IMR-90 (cell line): ENCODE results near the gene RNFT2. TPM values are rescaled to one million over a fixed set of nuclear protein-coding genes. Genes with fewer than 3 reads are reported as not detected.
A peak's percentile ranks its signal among the peaks of the same experiment; 100 is the strongest.

Source experiments
- ATAC-seq: fragments of 200-7000 bp; cut with Tn5 transposase; 2 replicates; pipeline ENCODE4 v1.9.1; 2020; ENCODE audit warnings: low read depth, mild to moderate bottlenecking, moderate library complexity
- BruUV-seq: library from RNA; stranded (reverse); fragments of 400-500 nt; replicated peaks from 2 replicates; lab custom pipeline; 2021; lab: Mats Ljungman, UMichigan
- CTCF ChIA-PET: fragments of 300-600 bp; formaldehyde crosslinking; extraction: SDS; loops from one replicate; lab custom pipeline; 2021; ENCODE audit warnings: antibody characterized with exemption; lab: Yijun Ruan, JAX
- POLR2A ChIA-PET: fragments of 300-600 bp; sonication (Branson Sonifier 250); formaldehyde crosslinking; loops from one replicate; lab custom pipeline; 2022; ENCODE audit warnings: antibody characterized with exemption; ENCODE audit not compliant: unreplicated experiment; lab: Charles Lee
- DNase-seq: peaks from one replicate; pipeline ENCODE4 v3.0.0; 2013
- H2AFZ ChIP-seq: replicated peaks from 2 replicates; pipeline ENCODE3; 2013; ENCODE audit warnings: low read length, mild to moderate bottlenecking; ENCODE audit not compliant: poor library complexity
- H2AK5ac ChIP-seq: 2 replicates; pipeline ENCODE4 v1.6.1; 2013; ENCODE audit warnings: low read depth, low read length, inconsistent platforms
- H2AK9ac ChIP-seq: replicated peaks from 2 replicates; pipeline ENCODE3; 2013; ENCODE audit warnings: mild to moderate bottlenecking, low read depth, low read length, moderate library complexity; ENCODE audit not compliant: poor library complexity
- H2BK120ac ChIP-seq: 2 replicates; pipeline ENCODE4 v1.6.1; 2013; ENCODE audit warnings: low read depth, low read length, inconsistent platforms
- H2BK15ac ChIP-seq: 3 replicates; pipeline ENCODE4 v1.6.1; 2013; ENCODE audit warnings: low read depth, low read length, inconsistent platforms
- H2BK20ac ChIP-seq: 2 replicates; pipeline ENCODE4 v1.6.1; 2013; ENCODE audit warnings: low read depth, mild to moderate bottlenecking, inconsistent platforms, low read length, moderate library complexity
- H2BK5ac ChIP-seq: 2 replicates; pipeline ENCODE4 v1.6.1; 2013; ENCODE audit warnings: mild to moderate bottlenecking, low read depth, low read length, inconsistent platforms; ENCODE audit not compliant: poor library complexity, severe bottlenecking
- H3K14ac ChIP-seq: replicated peaks from 2 replicates; pipeline ENCODE4 v1.6.1; 2013; ENCODE audit warnings: low read depth, low read length, inconsistent platforms
- H3K18ac ChIP-seq: 2 replicates; pipeline ENCODE4 v1.6.1; 2013; ENCODE audit warnings: low read depth, low read length, control low read depth
- H3K23ac ChIP-seq: 2 replicates; pipeline ENCODE4 v1.6.1; 2013; ENCODE audit warnings: low read depth, low read length, inconsistent platforms
- H3K27ac ChIP-seq: 2 replicates; pipeline ENCODE4 v1.5.1; 2013; ENCODE audit warnings: mild to moderate bottlenecking, control low read depth, low read length; ENCODE audit not compliant: insufficient read depth
- H3K27me3 ChIP-seq: 2 replicates; pipeline ENCODE4 v1.6.1; 2013; ENCODE audit warnings: low read length; ENCODE audit not compliant: control insufficient read depth, insufficient read depth
- H3K36me3 ChIP-seq: 2 replicates; pipeline ENCODE4 v1.6.1; 2013; ENCODE audit warnings: low read length, mixed read lengths; ENCODE audit not compliant: control insufficient read depth, insufficient read depth
- H3K4ac ChIP-seq: 2 replicates; pipeline ENCODE4 v1.6.1; 2013; ENCODE audit warnings: low read depth, low read length, inconsistent platforms
- H3K4me1 ChIP-seq: 2 replicates; pipeline ENCODE4 v1.6.1; 2013; ENCODE audit warnings: low read length, mixed read lengths; ENCODE audit not compliant: control insufficient read depth, insufficient read depth
- H3K4me2 ChIP-seq: 2 replicates; pipeline ENCODE4 v1.6.1; 2013; ENCODE audit warnings: low read depth, mild to moderate bottlenecking, control low read depth, low read length, moderate library complexity
- H3K4me3 ChIP-seq: 2 replicates; pipeline ENCODE4 v1.5.1; 2013; ENCODE audit warnings: low read depth, mild to moderate bottlenecking, control low read depth, low read length, moderate library complexity; ENCODE audit not compliant: insufficient read depth
- H3K56ac ChIP-seq: 2 replicates; pipeline ENCODE4 v1.6.1; 2013; ENCODE audit warnings: low read length, inconsistent platforms; ENCODE audit not compliant: insufficient read depth; ENCODE audit errors: extremely low read depth
- H3K79me1 ChIP-seq, 2 experiments: 2 replicates each; pipeline ENCODE4 v1.6.1; 2013; ENCODE audit warnings: low read length in 2 of 2, inconsistent platforms in 1 of 2, low read depth in 1 of 2
- H3K9ac ChIP-seq: 2 replicates; pipeline ENCODE4 v1.6.1; 2013; ENCODE audit warnings: low read depth, low read length, control low read depth
- H3K9me1 ChIP-seq: 2 replicates; pipeline ENCODE4 v1.6.1; 2013; ENCODE audit warnings: low read length, inconsistent platforms; ENCODE audit not compliant: insufficient read depth
- H3K9me3 ChIP-seq: 2 replicates; pipeline ENCODE4 v1.6.1; 2013; ENCODE audit warnings: low read length; ENCODE audit not compliant: control insufficient read depth, insufficient read depth
- H4K20me1 ChIP-seq: 2 replicates; pipeline ENCODE4 v1.6.1; 2013; ENCODE audit warnings: low read length, inconsistent platforms; ENCODE audit not compliant: insufficient read depth
- H4K5ac ChIP-seq: 2 replicates; pipeline ENCODE4 v1.6.1; 2013; ENCODE audit warnings: mild to moderate bottlenecking, low read depth, low read length, control low read depth
- H4K8ac ChIP-seq, 2 experiments: 2 replicates each; pipeline ENCODE4 v1.6.1; 2013; ENCODE audit warnings: low read depth in 2 of 2, low read length in 2 of 2, control low read depth in 1 of 2, inconsistent platforms in 1 of 2
- H4K91ac ChIP-seq: 2 replicates; pipeline ENCODE4 v1.6.1; 2013; ENCODE audit warnings: low read depth, low read length, inconsistent platforms; ENCODE audit not compliant: insufficient read depth
- CEBPB ChIP-seq: IDR thresholded peaks from 2 replicates; pipeline ENCODE4 v1.6.1; 2012; ENCODE audit warnings: low read depth, low read length, improper control_type of control experiment
- SMC3 ChIP-seq: fragments of 150-350 bp; IDR thresholded peaks from 2 replicates; pipeline ENCODE4 v1.6.1; 2016; ENCODE audit warnings: low read depth, mild to moderate bottlenecking, antibody characterized with exemption, low read length, moderate library complexity
- WGBS, 2 experiments: methylation state at CpG; one replicate each; pipeline versions ENCODE4 v1.1.5 to v1.1.7; 2013; ENCODE audit warnings: missing lambda C conversion rate in 2 of 2; ENCODE audit not compliant: insufficient read length in 1 of 2; ENCODE audit errors: extremely low coverage in 2 of 2; 5-methylcytosine and 5-hydroxymethylcytosine counted together
- dilution Hi-C: fragments of 300-500 bp; cut with HindIII; formaldehyde crosslinking; loops from one replicate; pipeline ENCODE4 v1.14.3; 2018; ENCODE audit warnings: low sequenced_read_pairs; ENCODE audit not compliant: unreplicated experiment
- in situ Hi-C: fragments of 300-500 bp; cut with MboI; formaldehyde crosslinking; loops from 3 replicates; pipeline ENCODE4 v1.14.3; 2019; ENCODE audit warnings: low sequenced_read_pairs, inconsistent platforms, mixed read lengths
- intact Hi-C: fragments of 100-400 bp; cut with micrococcal nuclease; formaldehyde crosslinking; loops from 2 replicates; pipeline ENCODE4 v1.10.0; 2022
- polyA plus RNA-seq, 3 experiments: library from polyadenylated mRNA; depleted of rRNA; stranded (reverse); fragments of >200 nt; gene quantifications; 2 replicates each; pipeline ENCODE4 v1.2.3, GENCODE V29; 2012; ENCODE audit warnings: low replicate concordance in 1 of 3
- total RNA-seq: library from RNA; depleted of rRNA; stranded (reverse); fragments of >200 nt; gene quantifications from 2 replicates; pipeline ENCODE4 v1.2.3, GENCODE V29; 2012

RNFT2 gene
- total and polyA plus RNA-seq, 2 of the 4 experiments (the other 2 are of a cell fraction): 1.6 to 2.3 TPM

GRCh38 chr12:116774020-116774419 lies 35.9 kb downstream of the RNFT2 start:
- Histone ChIP-seq H3K9ac (no peak overlapping the region), H4K5ac (no peak overlapping the region), H3K4me1 (no peaks in the 10 kb centered on the region), H2BK120ac (no peak overlapping the region), H3K9me1 (no peaks in the 10 kb centered on the region), H3K27ac (no peak overlapping the region), H3K9me3 (no peaks in the 10 kb centered on the region), H2BK5ac (no peak overlapping the region), H2BK15ac (no peak overlapping the region), H3K36me3 (no peaks in the 10 kb centered on the region), H3K79me1 (no peaks in the 10 kb centered on the region), H4K8ac (no peak overlapping the region), H3K23ac (no peak overlapping the region), H3K4me2 (no peak overlapping the region), H3K4me3 (no peak overlapping the region), H2AFZ (no peak overlapping the region), H3K14ac (no peak overlapping the region), H2AK9ac (no peak overlapping the region), H2AK5ac (no peak overlapping the region), H3K4ac (no peak overlapping the region), H4K91ac (no peak overlapping the region), H3K18ac (no peak overlapping the region), H2BK20ac (no peak overlapping the region), H4K20me1 (no peaks in the 10 kb centered on the region), H3K56ac (no peak overlapping the region), H3K27me3 (no peaks in the 10 kb centered on the region)
- intact Hi-C loops (no loop called here), dilution Hi-C loops (no loop called here), in situ Hi-C loops (no loop called here)
- BruUV-seq: no TSS peak
- 100% methylated on average over 1 of the region's 4 CpGs; no CpG with 5 or more reads in 1 of the 2 experiments for WGBS, 2 experiments
- DNase-seq (no peak), ATAC-seq (no peak)
- TF ChIP-seq SMC3: no peak
- peak; percentile 46; the same call in 1 of the 2 replicates for TF ChIP-seq CEBPB
- ChIA-PET POLR2A (no interaction called here), CTCF (no interaction called here)
